Aorta (tissue), 5 donors: Measurements from ENCODE around the gene VPS13D. TPM values are rescaled to one million over a fixed set of nuclear protein-coding genes. Genes with fewer than 3 reads are reported as not detected.

Source experiments
- ATAC-seq: fragments of 200-7000 bp; cut with Tn5 transposase; one replicate; pipeline ENCODE4 v1.9.1; 2022; ENCODE audit warnings: moderate library complexity; ENCODE audit not compliant: low FRiP score
- DNase-seq, 2 donors: peaks; one replicate each; pipeline ENCODE4 v3.0.0-alpha.2; 2020
- H3K27ac ChIP-seq, 2 donors: one replicate each; pipeline ENCODE4 v1.5.1; 2013; ENCODE audit warnings: low read length in 2 of 2, mild to moderate bottlenecking in 2 of 2, moderate library complexity in 2 of 2, control low read depth in 1 of 2, inconsistent platforms in 1 of 2, low read depth in 1 of 2
- H3K27me3 ChIP-seq, 2 donors: one replicate each; pipeline ENCODE4 v1.6.1; 2013; ENCODE audit warnings: control low read depth in 1 of 2, low read length in 1 of 2, mild to moderate bottlenecking in 1 of 2, moderate library complexity in 1 of 2; ENCODE audit not compliant: insufficient read depth in 2 of 2, control insufficient read depth in 1 of 2
- H3K36me3 ChIP-seq, 2 donors: one replicate each; pipeline ENCODE4 v1.6.1; 2013; ENCODE audit warnings: control low read depth in 1 of 2, low read length in 1 of 2, mild to moderate bottlenecking in 1 of 2; ENCODE audit not compliant: insufficient read depth in 2 of 2, control insufficient read depth in 1 of 2
- H3K4me1 ChIP-seq, 2 donors: one replicate each; pipeline ENCODE4 v1.6.1; 2013; ENCODE audit warnings: low read length in 2 of 2, control low read depth in 1 of 2, mild to moderate bottlenecking in 1 of 2, moderate library complexity in 1 of 2; ENCODE audit not compliant: insufficient read depth in 2 of 2, control insufficient read depth in 1 of 2
- H3K4me3 ChIP-seq, 2 donors: one replicate each; pipeline ENCODE4 v1.5.1; 2013; ENCODE audit warnings: low read length in 2 of 2, control low read depth in 1 of 2, mild to moderate bottlenecking in 1 of 2
- H3K9me3 ChIP-seq: one replicate; pipeline ENCODE4 v1.6.1; 2013; ENCODE audit warnings: mild to moderate bottlenecking, low read length; ENCODE audit not compliant: control insufficient read depth
- WGBS, 2 donors: extraction: QIAGEN DNeasy Blood & Tissue Kit; methylation state at CpG; one replicate each; pipeline ENCODE4 v1.1.7; 2013; 5-methylcytosine and 5-hydroxymethylcytosine counted together
- intact Hi-C, 2 donors: fragments of 100-400 bp; cut with DNase I; formaldehyde crosslinking; loops; one replicate each; pipeline versions ENCODE4 v1.14.2 to v1.15.0; 2022
- polyA plus RNA-seq, 2 donors: library from polyadenylated mRNA; stranded (reverse); fragments of 200-250 nt; gene quantifications; one replicate each; pipeline ENCODE4 v1.2.3, GENCODE V29; 2013
- total RNA-seq, 2 donors: library from RNA; stranded (reverse); fragmentation: NEBNext Ultra II Directional; extraction: Animal tissue kit (Norgen Biotek cat#: 25700); gene quantifications; one replicate each; pipeline ENCODE4 v1.2.1, GENCODE V29; 2021
- donor health status: healthy with polysubstance abuse.
- donor health status: Bipolar disorder and iron deficiency.
- donor health status: DM: no; HTN: no; CAD: no.
- donor health status: DM: no; HTN: no; CAD: no.
- donor health status: DM: yes; HTN: yes; CAD: no.

The VPS13D gene
- total and polyA plus RNA-seq, 4 donors = 15.8 to 134 (median 58.9) TPM

GRCh38 chr1:12345350-12346217 lies 115.8 kb downstream of the VPS13D start:
- Histone ChIP-seq H3K36me3 (peaks cover 0 to 7% of the 10 kb centered on the region in 2 donors), H3K4me3 (no peak overlapping the region), H3K27me3 (no peaks in the 10 kb centered on the region), H3K9me3 (no peaks in the 10 kb centered on the region), H3K4me1 (peaks cover 2 to 4% of the 10 kb centered on the region in 2 donors), H3K27ac (peak overlapping the region; percentile 23 to 36)
- ATAC-seq = no peak
- intact Hi-C loops = no loop called here
- no peak for DNase-seq
- WGBS, 2 donors = 84 to 86% methylated on average over 7 of the region's 7 CpGs

GRCh38 chr1:12346483-12347151 lies 116.8 kb downstream of the VPS13D start:
- no peaks in the 10 kb centered on the region for H3K9me3 ChIP-seq
- intact Hi-C loops = no loop called here

GRCh38 chr1:12348113-12348512 lies 118.3 kb downstream of the VPS13D start:
- intact Hi-C loops = no loop called here
- DNase-seq = no peak
- Histone ChIP-seq H3K4me3 (no peak overlapping the region), H3K4me1 (peaks cover 2 to 4% of the 10 kb centered on the region in 2 donors), H3K27ac (no peak overlapping the region), H3K27me3 (no peaks in the 10 kb centered on the region), H3K9me3 (no peaks in the 10 kb centered on the region), H3K36me3 (peaks cover 0 to 7% of the 10 kb centered on the region in 2 donors)
- no peak for ATAC-seq
- 98 to 100% methylated on average over 1 of the region's 1 CpG for WGBS, 2 donors

More at GRCh38 chr1:12346483-12347151, 116.8 kb downstream of the VPS13D start:
- peaks cover 2 to 4% of the 10 kb centered on the region in 2 donors for H3K4me1 ChIP-seq
- DNase-seq = no peak
- peaks cover 0 to 7% of the 10 kb centered on the region in 2 donors for H3K36me3 ChIP-seq
- no peak overlapping the region for H3K4me3 ChIP-seq
- no peak overlapping the region for H3K27ac ChIP-seq
- H3K27me3 ChIP-seq = no peaks in the 10 kb centered on the region
- WGBS, 2 donors = 90 to 93% methylated on average over 5 of the region's 5 CpGs
- ATAC-seq = no peak

GRCh38 chr1:12353981-12354380 lies 124.2 kb downstream of the VPS13D start:
- H3K4me1 ChIP-seq = peaks cover 0 to 6% of the 10 kb centered on the region in 2 donors
- WGBS, 2 donors = 54 to 55% methylated on average over 1 of the region's 1 CpG
- no peaks in the 10 kb centered on the region for H3K9me3 ChIP-seq
- DNase-seq (no peak), ATAC-seq (no peak)
- H3K36me3 ChIP-seq = peaks cover 0 to 2% of the 10 kb centered on the region in 2 donors
- H3K27me3 ChIP-seq = no peaks in the 10 kb centered on the region
- H3K27ac ChIP-seq = peak overlapping the region; percentile 5 to 28
- intact Hi-C loops = no loop called here
- H3K4me3 ChIP-seq = no peak overlapping the region

- ATAC-seq (peak; percentile 52), DNase-seq (no peak)
- Histone ChIP-seq H3K27me3 (no peaks in the 10 kb centered on the region), H3K4me3 (no peak overlapping the region), H3K27ac (peak overlapping the region; percentile 92 to 93), H3K9me3 (no peaks in the 10 kb centered on the region), H3K4me1 (peaks cover 0 to 6% of the 10 kb centered on the region in 2 donors), H3K36me3 (no peaks in the 10 kb centered on the region)
- 6 to 7% methylated on average over 8 of the region's 8 CpGs for WGBS, 2 donors
- intact Hi-C loops = no loop called here
These were observed 126.4 kb downstream of the VPS13D start for GRCh38 chr1:12356004-12356890.

- Histone ChIP-seq H3K27me3 (no peaks in the 10 kb centered on the region), H3K27ac (peak overlapping the region in 1 of 2 donors; percentile 25), H3K9me3 (no peaks in the 10 kb centered on the region), H3K4me1 (peaks cover 0 to 6% of the 10 kb centered on the region in 2 donors), H3K36me3 (peaks cover 2 to 4% of the 10 kb centered on the region in 2 donors), H3K4me3 (no peak overlapping the region)
- no peak for DNase-seq
- intact Hi-C loops = no loop called here
- no peak for ATAC-seq
- WGBS, 2 donors = 95% methylated on average over 6 of the region's 6 CpGs
These were observed 128.7 kb downstream of the VPS13D start for GRCh38 chr1:12358499-12358898.

- Histone ChIP-seq H3K36me3 (peaks cover 5 to 9% of the 10 kb centered on the region in 2 donors), H3K4me1 (peaks cover 0 to 6% of the 10 kb centered on the region in 2 donors), H3K9me3 (no peaks in the 10 kb centered on the region), H3K27ac (no peak overlapping the region), H3K4me3 (no peak overlapping the region), H3K27me3 (no peaks in the 10 kb centered on the region)
- 73 to 75% methylated on average over 3 of the region's 3 CpGs for WGBS, 2 donors
- DNase-seq = no peak
- intact Hi-C loops = no loop called here
- ATAC-seq = no peak
These were observed 129.7 kb downstream of the VPS13D start for GRCh38 chr1:12359359-12360133.

- Histone ChIP-seq H3K9me3 (no peaks in the 10 kb centered on the region), H3K27me3 (no peaks in the 10 kb centered on the region), H3K4me3 (no peak overlapping the region), H3K27ac (no peak overlapping the region), H3K4me1 (no peaks in the 10 kb centered on the region), H3K36me3 (peaks cover 6 to 8% of the 10 kb centered on the region in 2 donors)
- ATAC-seq = no peak
- DNase-seq = no peak
- 53 to 62% methylated on average over 2 of the region's 2 CpGs for WGBS, 2 donors
- intact Hi-C loops = no loop called here
These were observed 138.8 kb downstream of the VPS13D start for GRCh38 chr1:12368646-12369045.
